Keratinocyte (primary cell): ENCODE data around the gene RFWD3. TPM values are rescaled to one million over a fixed set of nuclear protein-coding genes. Genes with fewer than 3 reads are reported as not detected.

Experiments used
- DNase-seq: peaks from one replicate; pipeline ENCODE4 v3.0.0-alpha.2; 2011; ENCODE audit warnings: low read depth, missing footprints, low spot score
- FAIRE-seq: peaks from 2 replicates; lab custom pipeline; 2011; peaks lifted over from hg19 to GRCh38; lab: Jason Lieb, UNC
- H2AFZ ChIP-seq: 2 replicates; pipeline ENCODE4 v1.6.0; 2012; ENCODE audit warnings: low read length, control low read depth, inconsistent platforms; ENCODE audit not compliant: control insufficient read depth
- H3K27ac ChIP-seq: 2 replicates; pipeline ENCODE4 v1.5.1; 2011; ENCODE audit warnings: low read length; ENCODE audit not compliant: control insufficient read depth, insufficient read depth
- H3K27me3 ChIP-seq: 3 replicates; pipeline ENCODE4 v1.6.0; 2011; ENCODE audit warnings: low read length; ENCODE audit not compliant: control insufficient read depth, insufficient read depth; ENCODE audit errors: extremely low read depth
- H3K36me3 ChIP-seq, 2 experiments: 2 replicates in 1 of 2; 3 replicates in 1 of 2; pipeline ENCODE4 v1.5.1; 2011; ENCODE audit warnings: low read length in 2 of 2, mild to moderate bottlenecking in 1 of 2; ENCODE audit not compliant: control insufficient read depth in 2 of 2, insufficient read depth in 2 of 2; ENCODE audit errors: extremely low read depth in 1 of 2
- H3K4me1 ChIP-seq: 3 replicates; pipeline ENCODE4 v1.5.1; 2011; ENCODE audit warnings: low read length; ENCODE audit not compliant: control insufficient read depth, insufficient read depth; ENCODE audit errors: extremely low read depth
- H3K4me2 ChIP-seq: 3 replicates; pipeline ENCODE4 v1.6.0; 2011; ENCODE audit warnings: low read depth, low read length; ENCODE audit not compliant: control insufficient read depth, insufficient read depth; ENCODE audit errors: extremely low read depth
- H3K4me3 ChIP-seq, 3 experiments: fragments of 200-600 bp in 1 of 3; sonication (generic) in 1 of 3; 2 replicates in 2 of 3; 3 replicates in 1 of 3; pipeline ENCODE4 v1.5.1; 2011 to 2016; ENCODE audit warnings: low read length in 3 of 3, mild to moderate bottlenecking in 3 of 3, control low read depth in 2 of 3, inconsistent platforms in 1 of 3, low read depth in 1 of 3, mixed read lengths in 1 of 3, mixed run types in 1 of 3, moderate library complexity in 1 of 3; ENCODE audit not compliant: control insufficient read depth in 2 of 3, insufficient read depth in 2 of 3; ENCODE audit errors: extremely low read depth in 1 of 3
- H3K79me2 ChIP-seq: 2 replicates; pipeline ENCODE4 v1.6.0; 2012; ENCODE audit warnings: low read length; ENCODE audit not compliant: control insufficient read depth, insufficient read depth
- H3K9ac ChIP-seq: 3 replicates; pipeline ENCODE4 v1.6.0; 2011; ENCODE audit warnings: low read length; ENCODE audit not compliant: control insufficient read depth, insufficient read depth; ENCODE audit errors: extremely low read depth
- H3K9me1 ChIP-seq: 3 replicates; pipeline ENCODE4 v1.6.0; 2011; ENCODE audit warnings: low read length; ENCODE audit not compliant: control insufficient read depth, insufficient read depth; ENCODE audit errors: extremely low read depth
- H3K9me3 ChIP-seq: 2 replicates; pipeline ENCODE4 v1.5.1; 2012; ENCODE audit warnings: low read depth, low read length; ENCODE audit not compliant: control insufficient read depth
- H4K20me1 ChIP-seq: 3 replicates; pipeline ENCODE4 v1.6.0; 2011; ENCODE audit warnings: low read length; ENCODE audit not compliant: control insufficient read depth, insufficient read depth; ENCODE audit errors: extremely low read depth
- EZH2 ChIP-seq: IDR thresholded peaks from one replicate; pipeline ENCODE4 v1.6.1; 2012; ENCODE audit warnings: inconsistent platforms, mild to moderate bottlenecking, low read length, moderate library complexity
- dilution Hi-C: fragments of 300-500 bp; cut with MboI; formaldehyde crosslinking; loops from one replicate; pipeline ENCODE4 v1.7.0; 2020; ENCODE audit warnings: low sequenced_read_pairs; ENCODE audit not compliant: extremely low pct_ligation_motif_present
- polyA plus RNA-seq, 5 experiments: library from polyadenylated mRNA; depleted of rRNA in 3 of 5; stranded (reverse) in 3 of 5; stranded (forward) in 1 of 5; unstranded in 1 of 5; fragments of >200 nt; gene quantifications; 1 replicate in 1 of 5; 2 replicates in 3 of 5; 3 replicates in 1 of 5; pipeline versions ENCODE4 v1.2.1 to v1.2.3, GENCODE V29; 2011 to 2012; ENCODE audit warnings: missing spikeins in 2 of 5, low read depth in 1 of 5, low replicate concordance in 1 of 5
- TF ChIP-seq, protein P1 (sequence below), 3 experiments: IDR thresholded peaks in 1 of 3; conservative IDR thresholded peaks in 1 of 3; optimal IDR thresholded peaks in 1 of 3; 2 replicates in 2 of 3; 3 replicates in 1 of 3; pipeline versions ENCODE3 to v1.5.1; 2011; ENCODE audit warnings: low read length in 3 of 3, mild to moderate bottlenecking in 3 of 3, moderate library complexity in 2 of 3, control low read depth in 1 of 3, inconsistent platforms in 1 of 3; ENCODE audit not compliant: insufficient read depth in 2 of 3; ENCODE audit errors: extremely low read depth in 1 of 3

Gene RFWD3
- polyA plus RNA-seq, 1 donor (not counting 4 experiments of a cell fraction or from before 2014, with no cell fraction given) = 29.2 TPM

DNA sequence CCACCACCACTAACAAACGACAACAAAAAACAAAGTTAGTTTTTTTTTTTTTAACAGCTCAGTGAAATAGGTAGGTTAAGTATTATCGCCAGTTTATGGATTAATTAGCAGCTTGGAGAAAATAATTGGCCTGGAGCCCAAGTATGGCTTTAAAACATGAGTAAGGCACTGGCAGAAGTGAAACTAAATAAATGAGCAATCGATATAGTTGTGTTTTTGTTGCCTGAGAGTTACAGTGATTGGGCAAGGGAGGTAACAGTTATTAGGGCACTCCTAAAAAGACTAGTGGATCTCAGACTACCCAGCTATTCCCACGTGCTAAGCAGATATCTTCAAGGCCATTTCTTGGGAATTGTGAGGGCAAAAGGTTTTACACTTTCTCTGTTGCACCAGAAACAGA is 31.5 kb upstream of the RFWD3 start:
- peak overlapping the region; percentile 64 for H3K4me2 ChIP-seq
- peaks cover 7 to 8% of the 10 kb centered on the region in 2 experiments for H3K36me3 ChIP-seq

DNA sequence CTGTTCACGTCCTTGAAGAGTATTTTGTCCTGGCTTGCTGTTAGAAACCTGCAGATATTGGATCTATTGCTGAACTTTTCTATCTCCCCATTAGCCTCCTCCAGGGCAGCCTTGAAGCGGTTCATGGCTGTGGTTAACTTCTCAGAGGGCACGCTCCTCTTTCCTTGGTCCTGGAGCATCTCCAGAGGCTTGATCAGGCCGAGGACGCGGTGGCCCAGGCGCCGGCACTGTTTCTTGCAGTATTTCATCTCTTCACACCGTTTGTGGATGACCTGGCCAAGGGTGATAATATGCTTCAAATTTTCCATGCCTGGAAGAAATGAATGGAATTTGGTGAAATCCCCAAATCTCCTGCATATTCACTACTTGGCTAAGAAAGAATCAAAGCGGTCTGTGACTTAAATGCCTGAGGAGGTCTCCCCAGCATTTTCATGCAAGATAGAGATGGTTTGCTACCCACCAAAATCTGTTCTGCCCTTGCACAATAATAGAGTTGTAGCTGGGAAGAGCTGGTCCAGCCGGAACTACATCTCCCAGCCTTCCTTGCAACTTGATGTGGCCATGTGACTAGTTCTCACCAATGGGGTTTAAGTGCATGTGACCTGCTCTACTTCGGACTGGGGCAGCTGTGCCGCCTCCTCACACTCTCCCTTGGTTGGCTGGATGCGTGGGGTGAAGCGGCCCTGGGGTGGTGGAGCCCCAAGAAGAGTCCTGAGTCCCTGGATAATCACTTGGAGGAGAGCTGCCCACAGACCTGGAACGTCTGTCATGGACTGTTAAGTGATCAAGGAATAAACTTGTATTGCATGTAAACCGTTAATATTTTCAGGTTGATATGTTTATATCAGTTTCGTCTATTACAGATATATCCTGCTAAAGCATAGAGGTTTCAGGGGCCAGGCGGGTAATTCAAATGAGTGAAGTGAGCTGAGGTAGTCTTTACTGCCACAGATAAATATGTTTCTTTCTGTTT is 29.1 kb upstream of the RFWD3 start:
- peaks cover 2% of the 10 kb centered on the region for H3K9me1 ChIP-seq
- no peaks in the 10 kb centered on the region for H3K27me3 ChIP-seq
- H3K4me2 ChIP-seq = peak overlapping the region; percentile 89
- peaks cover 3% of the 10 kb centered on the region for H4K20me1 ChIP-seq
- FAIRE-seq (peak; percentile 66), DNase-seq (peak; percentile 61)
- H2AFZ ChIP-seq = peak overlapping the region; percentile 94
- H3K27ac ChIP-seq = peak overlapping the region; percentile 38
- H3K4me1 ChIP-seq = peaks cover 19% of the 10 kb centered on the region
- peaks cover 11% of the 10 kb centered on the region for H3K79me2 ChIP-seq
- H3K9me3 ChIP-seq = no peaks in the 10 kb centered on the region
- peak overlapping the region; percentile 43 for H3K9ac ChIP-seq
- peaks cover 11 to 13% of the 10 kb centered on the region in 2 experiments for H3K36me3 ChIP-seq
- peak overlapping the region; percentile 27 to 69 (median 67) for H3K4me3 ChIP-seq
- no peak for TF ChIP-seq EZH2
- TF ChIP-seq, protein P1, sequence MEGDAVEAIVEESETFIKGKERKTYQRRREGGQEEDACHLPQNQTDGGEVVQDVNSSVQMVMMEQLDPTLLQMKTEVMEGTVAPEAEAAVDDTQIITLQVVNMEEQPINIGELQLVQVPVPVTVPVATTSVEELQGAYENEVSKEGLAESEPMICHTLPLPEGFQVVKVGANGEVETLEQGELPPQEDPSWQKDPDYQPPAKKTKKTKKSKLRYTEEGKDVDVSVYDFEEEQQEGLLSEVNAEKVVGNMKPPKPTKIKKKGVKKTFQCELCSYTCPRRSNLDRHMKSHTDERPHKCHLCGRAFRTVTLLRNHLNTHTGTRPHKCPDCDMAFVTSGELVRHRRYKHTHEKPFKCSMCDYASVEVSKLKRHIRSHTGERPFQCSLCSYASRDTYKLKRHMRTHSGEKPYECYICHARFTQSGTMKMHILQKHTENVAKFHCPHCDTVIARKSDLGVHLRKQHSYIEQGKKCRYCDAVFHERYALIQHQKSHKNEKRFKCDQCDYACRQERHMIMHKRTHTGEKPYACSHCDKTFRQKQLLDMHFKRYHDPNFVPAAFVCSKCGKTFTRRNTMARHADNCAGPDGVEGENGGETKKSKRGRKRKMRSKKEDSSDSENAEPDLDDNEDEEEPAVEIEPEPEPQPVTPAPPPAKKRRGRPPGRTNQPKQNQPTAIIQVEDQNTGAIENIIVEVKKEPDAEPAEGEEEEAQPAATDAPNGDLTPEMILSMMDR (optimal IDR thresholded peaks at IDR 0.05 in 1 of 3, IDR thresholded peaks at IDR 0.05 in 1 of 3, conservative IDR thresholded peaks at IDR 0.05 in 1 of 3; ENCODE audit: extremely low read depth in 1 of 3, insufficient read depth in 2 of 3, low read length in 3 of 3) = no peak
- dilution Hi-C loops = no loop called here

More for the DNA sequence above, 31.5 kb upstream of the RFWD3 start:
- no peak for FAIRE-seq
- Histone ChIP-seq H2AFZ (no peak overlapping the region), H3K27ac (peak overlapping the region; percentile 5), H3K4me3 (peak overlapping the region in 1 of 3 experiments; percentile 49), H3K27me3 (no peaks in the 10 kb centered on the region), H3K79me2 (peaks cover 11% of the 10 kb centered on the region), H3K9me1 (peaks cover 2% of the 10 kb centered on the region), H4K20me1 (peaks cover 3% of the 10 kb centered on the region), H3K4me1 (peaks cover 23% of the 10 kb centered on the region), H3K9me3 (no peaks in the 10 kb centered on the region), H3K9ac (peak overlapping the region; percentile 8)
- dilution Hi-C loops = no loop called here
- DNase-seq = no peak
- TF ChIP-seq, protein P1 (optimal IDR thresholded peaks at IDR 0.05 in 1 of 3, IDR thresholded peaks at IDR 0.05 in 1 of 3, conservative IDR thresholded peaks at IDR 0.05 in 1 of 3; ENCODE audit: extremely low read depth in 1 of 3, insufficient read depth in 2 of 3, low read length in 3 of 3) = no peak
- TF ChIP-seq EZH2 = no peak
